Activated CD4-positive, alpha-beta T cell treated with anti-CD3 and anti-CD28 coated beads, Interleukin-2, amount 10 ng/mL, durations not matched to agents 24 days and 14 days (primary cell): Measurements from ENCODE around the gene EIF2S3. TPM values are rescaled to one million over a fixed set of nuclear protein-coding genes. Genes with fewer than 3 reads are reported as not detected.

ENCODE experiments used
- DNase-seq: peaks from one replicate; pipeline ENCODE4 v3.0.0; 2022
- H3K27ac Mint-ChIP-seq: one replicate; pipeline ENCODE4 v1.8.0; 2022; ENCODE audit warnings: mild to moderate bottlenecking, mixed read lengths
- H3K27me3 Mint-ChIP-seq: one replicate; pipeline ENCODE4 v1.8.0; 2022; ENCODE audit warnings: mixed read lengths
- H3K36me3 Mint-ChIP-seq: one replicate; pipeline ENCODE4 v1.8.0; 2022; ENCODE audit warnings: low read depth, mild to moderate bottlenecking, mixed read lengths
- H3K4me1 Mint-ChIP-seq: one replicate; pipeline ENCODE4 v1.8.0; 2021; ENCODE audit warnings: mixed read lengths
- H3K4me3 Mint-ChIP-seq: one replicate; pipeline ENCODE4 v1.8.0; 2022; ENCODE audit warnings: mild to moderate bottlenecking, moderate library complexity, mixed read lengths
- H3K9me3 Mint-ChIP-seq: one replicate; pipeline ENCODE4 v1.8.0; 2021; ENCODE audit warnings: mixed read lengths
- intact Hi-C: fragments of 100-400 bp; cut with micrococcal nuclease; formaldehyde crosslinking; loops from one replicate; pipeline ENCODE4 v1.15.1; 2023
- total RNA-seq: library from RNA; stranded (reverse); gene quantifications from 2 replicates; pipeline ENCODE4 v1.2.3, GENCODE V29; 2022

The EIF2S3 gene
- total RNA-seq, 1 donor from 2014 or later = 207 TPM

- no peaks in the 10 kb centered on the region for H3K27me3 Mint-ChIP-seq
- H3K4me1 Mint-ChIP-seq = no peaks in the 10 kb centered on the region
- no peak overlapping the region for H3K4me3 Mint-ChIP-seq
- H3K36me3 Mint-ChIP-seq = no peaks in the 10 kb centered on the region
- intact Hi-C loops = no loop called here
- no peak for DNase-seq
- no peaks in the 10 kb centered on the region for H3K9me3 Mint-ChIP-seq
- H3K27ac Mint-ChIP-seq = no peak overlapping the region
Observed at GRCh38 chrX:24124244-24124799, 69.6 kb downstream of the EIF2S3 start.

- Mint-ChIP-seq H3K36me3 (no peaks in the 10 kb centered on the region), H3K4me1 (no peaks in the 10 kb centered on the region), H3K27ac (no peak overlapping the region), H3K9me3 (no peaks in the 10 kb centered on the region), H3K4me3 (no peak overlapping the region), H3K27me3 (no peaks in the 10 kb centered on the region)
- no peak for DNase-seq
- intact Hi-C loops = no loop called here
Observed at GRCh38 chrX:24125028-24125612, 70.4 kb downstream of the EIF2S3 start.

Other genes with a start within 250 kb of the EIF2S3 start
- 27.1 and 33.7 TPM in 2 replicates for gene APOO, start 147.0 kb upstream of the EIF2S3 start, total RNA-seq
- not detected in 2 replicates for gene CXorf58, start 146.9 kb upstream of the EIF2S3 start, total RNA-seq
- 9.8 and 10.2 TPM in 2 replicates for gene KLHL15, start 27.8 kb upstream of the EIF2S3 start, total RNA-seq
- 38.8 and 49.9 TPM in 2 replicates for gene ZFX, start 94.8 kb downstream of the EIF2S3 start, total RNA-seq